Measurements from ENCODE around the gene DHDDS. TPM values are rescaled to one million over a fixed set of nuclear protein-coding genes. Genes with fewer than 3 reads are reported as not detected.

DHDDS gene
- polyA plus RNA-seq, 1 donor from 2014 or later: 28.9 TPM

GRCh38 chr1:26389604-26390247 lies 42.4 kb upstream of the DHDDS start:
- Histone ChIP-seq H3K9me2 (ENCODE audit: insufficient read depth, low read length) (no peaks in the 10 kb centered on the region), H3K9ac (ENCODE audit: low read length) (no peak overlapping the region), H3K27ac (ENCODE audit: low read length) (no peak overlapping the region), H3K79me2 (replicated peaks; ENCODE audit: insufficient read depth, low read length) (no peaks in the 10 kb centered on the region), H3K36me3 (ENCODE audit: insufficient read depth, low read length) (no peaks in the 10 kb centered on the region), H3K4me3 (ENCODE audit: low read length) (no peak overlapping the region), H3K27me3 (ENCODE audit: insufficient read depth, low read depth, low read length) (no peaks in the 10 kb centered on the region), H4K20me1 (ENCODE audit: insufficient read depth) (no peaks in the 10 kb centered on the region), H3K4me2 (ENCODE audit: low read length) (no peak overlapping the region), H3K9me3 (ENCODE audit: low read length) (no peaks in the 10 kb centered on the region), H2AFZ (ENCODE audit: low read depth, low read length) (no peak overlapping the region), H3F3A (ENCODE audit: insufficient read depth, low read length, poor library complexity, severe bottlenecking) (no peaks in the 10 kb centered on the region)
- TF ChIP-seq SMC3 (conservative IDR thresholded peaks at IDR 0.05; ENCODE audit: poor library complexity) (no peak), CTCF (IDR thresholded peaks at IDR 0.05; ENCODE audit: poor library complexity, severe bottlenecking) (no peak), RAD21 (conservative IDR thresholded peaks at IDR 0.05) (no peak), MXI1 (conservative IDR thresholded peaks at IDR 0.05; ENCODE audit: poor library complexity, severe bottlenecking) (no peak), EP300 (conservative IDR thresholded peaks at IDR 0.05; ENCODE audit: poor library complexity, severe bottlenecking) (no peak), REST (IDR thresholded peaks at IDR 0.05; ENCODE audit: borderline replicate concordance) (no peak), POLR2AphosphoS5 (IDR thresholded peaks at IDR 0.05) (no peak), TAF1 (IDR thresholded peaks at IDR 0.05; ENCODE audit: low read depth) (no peak), EZH2 (IDR thresholded peaks at IDR 0.05; ENCODE audit: borderline replicate concordance, insufficient read depth, low read length, poor library complexity, severe bottlenecking) (no peak)

- no peaks in the 10 kb centered on the region for H3K27me3 ChIP-seq (ENCODE audit: insufficient read depth, low read depth, low read length)
- H3K79me2 ChIP-seq (replicated peaks; ENCODE audit: insufficient read depth, low read length): no peaks in the 10 kb centered on the region
- no peaks in the 10 kb centered on the region for H3F3A ChIP-seq (ENCODE audit: insufficient read depth, low read length, poor library complexity, severe bottlenecking)
- H3K9me3 ChIP-seq (ENCODE audit: low read length): no peaks in the 10 kb centered on the region
- H3K9me2 ChIP-seq (ENCODE audit: insufficient read depth, low read length): no peaks in the 10 kb centered on the region
- peak; percentile 34 for TF ChIP-seq CTCF (IDR thresholded peaks at IDR 0.05; ENCODE audit: poor library complexity, severe bottlenecking)
- peak; percentile 28 for TF ChIP-seq RAD21 (conservative IDR thresholded peaks at IDR 0.05)
- no peak for TF ChIP-seq TAF1 (IDR thresholded peaks at IDR 0.05; ENCODE audit: low read depth)
- H2AFZ ChIP-seq (ENCODE audit: low read depth, low read length): no peak overlapping the region
- no peak overlapping the region for H3K4me3 ChIP-seq (ENCODE audit: low read length)
- H3K36me3 ChIP-seq (ENCODE audit: insufficient read depth, low read length): no peaks in the 10 kb centered on the region
- H3K9ac ChIP-seq (ENCODE audit: low read length): peak overlapping the region; percentile 4
- H3K27ac ChIP-seq (ENCODE audit: low read length): no peak overlapping the region
- no peaks in the 10 kb centered on the region for H4K20me1 ChIP-seq (ENCODE audit: insufficient read depth)
- no peak overlapping the region for H3K4me2 ChIP-seq (ENCODE audit: low read length)
Observed at GRCh38 chr1:26391450-26391849, 40.7 kb upstream of the DHDDS start.
